ENCODE results near the gene BYSL.

Gene BYSL

DNA sequence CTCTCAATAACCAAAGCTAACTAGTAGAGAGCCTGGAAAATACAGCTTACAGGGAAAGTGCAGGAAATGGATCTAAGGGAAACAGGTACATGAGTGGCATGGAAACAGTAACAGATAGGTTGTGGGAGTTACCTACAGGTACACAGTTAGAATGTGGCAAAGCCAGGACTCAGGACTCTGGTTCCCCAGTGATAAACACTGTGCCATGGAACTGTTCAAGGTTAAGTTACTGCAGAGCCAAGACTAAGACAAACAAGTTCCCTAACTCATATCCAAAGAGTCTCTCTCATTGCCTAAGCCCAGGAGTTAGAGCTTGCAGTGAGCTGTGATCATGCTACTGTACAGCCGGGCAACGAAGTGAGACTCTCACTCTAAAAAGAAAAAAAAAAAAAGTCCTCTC, 7.0 kb upstream of the BYSL start:
- in situ Hi-C loops (cut with MboI; ENCODE audit: low sequenced_read_pairs) = no loop called here

- in situ Hi-C loops (cut with MboI; ENCODE audit: low sequenced_read_pairs) = no loop called here
Measured at GRCh38 chr6:41914869-41915530, 6.3 kb upstream of the BYSL start.

- in situ Hi-C loops (cut with MboI; ENCODE audit: low sequenced_read_pairs) = no loop called here
Measured at GRCh38 chr6:41917528-41917927, 3.8 kb upstream of the BYSL start.

GRCh38 chr6:41921712-41921998, 356 bp downstream of the BYSL start:
- in situ Hi-C loops (cut with MboI; ENCODE audit: low sequenced_read_pairs) = no loop called here

DNA sequence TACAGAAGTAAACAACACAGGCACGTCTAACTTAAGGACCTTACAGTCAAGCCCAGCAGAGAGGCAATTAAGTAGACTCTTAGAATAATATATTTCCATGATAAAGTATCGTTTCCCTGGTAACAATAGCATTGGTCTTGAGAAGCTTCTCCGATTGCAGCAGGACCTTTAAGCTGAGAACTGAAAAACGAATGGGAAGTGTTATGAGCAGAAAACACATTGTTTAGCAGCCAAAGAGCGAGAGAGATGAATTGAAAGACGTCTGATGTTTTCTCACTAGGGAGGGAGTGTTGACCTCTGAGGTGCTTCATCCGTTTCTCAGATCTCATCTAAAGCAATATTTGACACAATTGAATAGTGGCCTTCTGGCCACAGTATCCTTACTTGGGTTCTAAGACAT, 855 bp downstream of the BYSL start:
- in situ Hi-C loops (cut with MboI; ENCODE audit: low sequenced_read_pairs) = no loop called here

DNA sequence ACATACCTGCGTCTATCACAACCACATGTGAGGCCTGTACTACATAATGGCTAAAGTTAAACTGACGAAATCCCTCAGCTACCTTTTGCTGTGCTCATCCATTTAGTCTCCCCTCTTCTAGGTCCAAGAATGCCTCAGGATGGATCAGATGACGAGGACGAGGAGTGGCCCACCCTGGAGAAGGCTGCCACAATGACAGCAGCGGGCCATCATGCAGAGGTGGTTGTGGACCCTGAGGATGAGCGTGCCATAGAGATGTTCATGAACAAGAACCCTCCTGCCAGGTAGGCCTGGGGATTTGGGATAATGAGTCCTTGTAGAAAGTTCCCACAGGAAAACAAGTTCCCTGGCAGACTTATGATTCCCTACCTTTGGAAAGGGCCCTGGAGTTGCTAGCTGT, 6.0 kb downstream of the BYSL start:
- in situ Hi-C loops (cut with MboI; ENCODE audit: low sequenced_read_pairs) = no loop called here

DNA sequence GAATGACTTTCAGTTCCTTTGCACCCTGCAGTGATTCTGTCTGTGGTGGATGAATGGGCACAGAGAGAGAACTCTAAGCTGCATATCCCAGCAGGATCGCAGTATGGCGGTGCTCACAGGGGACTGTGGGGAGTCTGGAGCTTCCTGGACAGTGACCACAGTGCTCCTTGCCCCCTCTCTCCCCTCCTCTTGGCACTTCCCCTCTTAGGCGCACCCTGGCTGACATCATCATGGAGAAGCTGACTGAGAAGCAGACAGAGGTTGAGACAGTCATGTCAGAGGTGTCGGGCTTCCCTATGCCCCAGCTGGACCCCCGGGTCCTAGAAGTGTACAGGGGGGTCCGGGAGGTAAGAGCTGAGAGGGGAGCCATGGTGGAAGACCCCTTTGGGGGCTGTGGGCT, 8.6 kb downstream of the BYSL start:
- in situ Hi-C loops (cut with MboI; ENCODE audit: low sequenced_read_pairs) = no loop called here

DNA sequence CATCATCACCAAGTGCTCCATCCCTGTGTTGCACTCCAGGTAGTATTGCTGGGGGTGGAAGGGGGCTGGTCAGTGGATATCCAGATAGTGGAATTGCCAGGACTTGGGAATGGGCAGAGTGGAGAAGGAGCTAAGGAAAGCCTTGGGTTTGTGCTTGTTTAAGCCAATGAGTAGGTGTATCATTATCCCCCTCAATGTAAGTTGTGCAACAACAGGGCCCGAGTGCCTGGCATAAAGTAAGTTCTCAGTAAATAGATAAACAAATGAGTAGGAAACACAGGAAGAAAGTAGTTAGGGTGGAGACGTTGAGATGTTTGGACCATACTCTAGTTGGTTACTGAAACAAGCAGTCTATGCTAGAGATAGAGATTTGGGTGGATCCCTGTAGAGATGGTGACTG, 10.5 kb downstream of the BYSL start:
- in situ Hi-C loops (cut with MboI; ENCODE audit: low sequenced_read_pairs) = no loop called here

- in situ Hi-C loops (cut with MboI; ENCODE audit: low sequenced_read_pairs) = no loop called here
Measured at GRCh38 chr6:41932378-41932777, 11.1 kb downstream of the BYSL start.

- in situ Hi-C loops (cut with MboI; ENCODE audit: low sequenced_read_pairs) = no loop called here
Measured at GRCh38 chr6:41934278-41935192, 13.2 kb downstream of the BYSL start.

DNA sequence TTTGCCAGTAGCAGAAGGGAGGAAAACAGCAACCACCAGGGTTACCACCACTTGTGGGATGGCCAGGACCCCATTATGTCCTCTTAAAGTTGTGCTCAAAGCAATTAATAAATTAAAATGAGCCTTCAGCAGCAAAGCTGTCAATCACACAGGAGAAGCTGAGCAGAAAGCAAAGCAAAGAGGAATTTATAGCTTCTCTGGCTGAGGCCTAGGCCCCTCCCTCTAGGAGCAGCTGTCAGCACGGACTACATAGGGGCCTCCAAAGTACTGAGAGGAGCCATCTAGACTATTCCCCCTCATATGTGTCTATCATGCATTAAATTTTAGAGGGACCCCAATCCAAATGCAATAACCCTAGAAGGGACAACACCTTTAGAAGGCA, 13.9 kb downstream of the BYSL start:
- in situ Hi-C loops (cut with MboI; ENCODE audit: low sequenced_read_pairs) = no loop called here

DNA sequence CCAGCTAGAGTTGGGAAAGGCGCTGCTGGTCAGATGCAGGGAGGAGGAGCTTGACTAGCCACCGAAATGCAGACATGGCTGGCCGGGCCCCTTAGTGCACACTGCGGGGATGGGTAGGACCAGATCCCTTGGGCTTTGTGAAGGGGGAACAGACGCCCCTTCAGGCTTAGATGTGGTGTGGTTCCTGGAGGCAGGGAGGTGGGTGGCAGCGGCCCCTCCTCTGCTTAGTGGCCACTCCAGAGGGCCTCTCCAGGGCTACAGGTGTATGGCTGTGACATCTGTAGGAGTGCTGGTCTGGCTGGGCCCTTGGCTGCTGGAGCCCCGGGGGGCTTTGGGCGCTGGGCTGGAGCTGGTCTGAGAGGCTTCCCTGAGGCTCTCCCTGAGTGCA, 14.4 kb downstream of the BYSL start:
- in situ Hi-C loops (cut with MboI; ENCODE audit: low sequenced_read_pairs) = no loop called here

DNA sequence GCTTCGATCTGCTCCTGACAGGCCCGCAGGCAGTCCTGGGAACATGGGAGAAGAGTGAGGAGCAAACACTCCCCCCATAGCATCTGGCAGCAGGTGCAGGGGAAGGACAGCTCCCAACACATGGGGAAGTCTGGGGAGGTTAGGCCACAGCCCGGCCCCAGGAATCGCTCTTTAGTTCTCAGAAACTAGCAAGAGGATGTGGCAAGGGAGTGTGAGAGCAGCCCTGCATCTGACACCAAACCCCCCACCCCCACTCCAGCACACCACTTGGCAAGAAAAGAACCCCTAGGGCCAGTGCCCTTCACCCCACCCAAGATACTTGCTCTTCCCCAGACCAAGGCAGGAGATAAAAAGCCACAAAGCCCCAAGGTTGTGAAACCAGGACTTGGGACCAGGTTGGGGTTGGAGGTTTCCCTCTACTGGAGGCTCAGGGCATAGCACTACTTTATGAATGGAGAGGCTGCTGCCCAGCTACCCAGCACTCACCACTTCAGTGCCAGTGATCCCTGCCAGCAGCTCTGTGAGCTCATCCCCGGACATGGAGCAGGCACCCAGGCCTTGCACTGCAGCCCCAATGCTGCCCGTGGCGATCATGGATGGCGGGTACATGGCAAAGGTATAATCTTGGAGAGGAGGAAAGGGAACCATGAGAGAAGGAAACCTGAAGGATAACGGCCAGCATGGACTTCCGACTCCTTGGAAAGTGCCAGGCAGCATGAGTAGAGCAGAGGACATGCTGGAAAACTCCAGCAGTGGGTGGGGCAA, 15.0 kb downstream of the BYSL start:
- in situ Hi-C loops (cut with MboI; ENCODE audit: low sequenced_read_pairs) = no loop called here

DNA sequence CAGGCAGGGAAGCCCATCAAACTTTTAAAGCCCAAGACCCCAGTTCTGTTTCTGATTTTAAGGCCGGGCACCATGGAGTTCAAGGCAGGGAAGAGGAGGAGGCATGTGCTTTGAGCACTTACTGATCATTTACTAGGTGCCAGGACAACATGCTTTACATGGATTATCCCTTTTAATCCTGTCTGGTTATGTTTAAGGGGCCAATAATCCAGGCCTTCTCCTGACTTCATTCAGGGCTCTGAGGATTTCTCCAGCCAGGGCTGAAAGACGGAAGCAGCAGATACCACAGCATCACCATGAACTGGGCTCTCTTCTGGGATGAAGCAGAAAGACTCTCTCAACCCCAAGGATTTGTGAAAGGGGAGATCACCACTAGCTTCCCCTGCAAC, 16.2 kb downstream of the BYSL start:
- in situ Hi-C loops (cut with MboI; ENCODE audit: low sequenced_read_pairs) = no loop called here

DNA sequence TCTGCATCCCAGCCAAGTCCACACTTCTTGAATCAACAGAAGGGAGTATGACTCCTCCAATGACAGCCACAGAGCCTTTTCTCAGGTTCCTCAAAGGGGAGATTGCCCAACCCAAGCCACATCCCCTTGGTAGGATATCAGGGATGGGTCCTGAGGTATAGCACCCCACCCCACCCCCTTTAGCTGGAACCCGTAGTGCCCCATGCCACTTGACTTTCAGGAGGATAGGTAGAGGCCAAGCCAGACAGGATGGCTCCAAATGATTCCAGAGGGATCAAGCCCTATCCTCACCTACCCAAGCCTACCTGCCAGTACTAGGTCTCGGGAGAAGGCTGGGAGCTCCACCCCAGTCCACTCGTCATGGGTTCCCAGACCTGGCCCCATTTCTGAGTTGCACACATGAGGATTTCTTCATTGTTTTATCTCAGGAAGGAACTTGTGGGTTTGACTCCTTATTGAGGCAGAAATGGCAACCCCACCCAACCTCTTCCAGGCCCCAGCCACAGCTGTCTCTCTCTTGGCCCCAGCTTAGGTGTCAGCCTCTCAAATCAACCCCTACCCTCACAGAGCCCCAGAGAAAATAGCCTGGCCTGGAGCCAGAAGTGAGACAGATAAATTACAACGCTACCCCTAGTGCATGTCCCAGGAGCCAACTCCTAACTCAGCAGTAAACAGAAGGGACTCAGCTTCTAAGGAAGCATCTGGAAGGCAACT, 16.7 kb downstream of the BYSL start:
- in situ Hi-C loops (cut with MboI; ENCODE audit: low sequenced_read_pairs) = no loop called here

DNA sequence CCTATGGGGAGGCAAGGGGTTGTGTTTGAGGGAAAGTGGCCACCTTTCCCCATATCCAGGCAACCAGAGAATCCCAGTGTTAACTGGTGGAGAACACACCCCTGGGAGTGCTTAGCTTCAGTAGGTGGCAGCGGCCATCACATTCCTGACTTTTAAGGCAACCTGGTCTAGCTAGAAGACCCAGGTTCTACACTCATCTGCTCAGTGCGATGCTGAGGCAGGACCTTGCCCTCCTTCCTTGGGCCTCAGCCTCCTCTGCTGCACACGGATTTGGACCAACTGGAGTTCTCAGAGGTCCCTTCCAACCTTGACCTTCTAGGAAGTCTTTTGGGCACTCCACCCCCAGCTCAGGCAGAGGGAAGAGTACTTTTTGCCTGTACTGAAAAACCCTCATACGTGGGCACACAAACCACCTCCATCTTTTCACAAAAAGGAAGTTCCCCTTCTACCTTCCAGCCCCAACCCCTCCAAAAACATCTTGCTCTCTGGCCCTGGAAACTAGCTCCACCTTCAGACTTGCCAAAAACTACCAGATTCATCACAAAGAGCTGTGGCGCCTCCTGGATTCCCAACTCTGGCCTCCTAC, 17.4 kb downstream of the BYSL start:
- in situ Hi-C loops (cut with MboI; ENCODE audit: low sequenced_read_pairs) = no loop called here

DNA sequence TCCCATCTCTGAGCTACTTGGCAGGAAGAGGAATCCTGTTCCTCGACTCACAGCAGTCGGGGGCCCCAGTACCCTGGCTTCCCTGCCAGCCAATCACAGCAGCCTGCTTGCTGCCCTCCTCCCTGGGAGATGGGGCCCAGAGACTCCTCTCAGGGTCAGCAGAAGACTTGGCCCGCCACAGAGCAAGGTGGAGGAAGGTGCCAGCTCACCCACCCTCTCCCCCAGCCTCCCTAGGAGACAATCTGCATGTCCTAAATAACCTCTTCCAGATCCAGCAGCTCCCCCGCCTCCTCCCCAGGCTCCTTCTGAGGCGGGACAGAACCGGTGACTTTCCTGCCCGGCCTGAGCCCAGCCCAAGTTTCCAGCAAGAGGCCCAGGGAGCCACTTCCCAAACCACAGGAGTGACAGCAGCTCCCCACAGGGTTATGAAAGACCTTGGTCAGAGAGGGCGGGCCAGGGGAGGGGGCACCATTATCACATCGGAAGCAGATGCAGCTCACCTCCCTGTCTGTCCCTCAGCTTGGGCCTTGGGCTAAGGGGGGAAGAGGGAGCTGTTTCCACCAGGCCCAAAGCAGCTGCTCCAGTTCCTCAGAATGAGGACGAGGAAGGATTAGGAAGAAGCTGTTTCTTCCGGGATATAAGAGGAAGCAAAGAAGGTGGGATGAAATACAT, 18.0 kb downstream of the BYSL start:
- in situ Hi-C loops (cut with MboI; ENCODE audit: low sequenced_read_pairs) = no loop called here

- in situ Hi-C loops (cut with MboI; ENCODE audit: low sequenced_read_pairs) = no loop called here
Measured at GRCh38 chr6:41939848-41940758, 18.8 kb downstream of the BYSL start.

DNA sequence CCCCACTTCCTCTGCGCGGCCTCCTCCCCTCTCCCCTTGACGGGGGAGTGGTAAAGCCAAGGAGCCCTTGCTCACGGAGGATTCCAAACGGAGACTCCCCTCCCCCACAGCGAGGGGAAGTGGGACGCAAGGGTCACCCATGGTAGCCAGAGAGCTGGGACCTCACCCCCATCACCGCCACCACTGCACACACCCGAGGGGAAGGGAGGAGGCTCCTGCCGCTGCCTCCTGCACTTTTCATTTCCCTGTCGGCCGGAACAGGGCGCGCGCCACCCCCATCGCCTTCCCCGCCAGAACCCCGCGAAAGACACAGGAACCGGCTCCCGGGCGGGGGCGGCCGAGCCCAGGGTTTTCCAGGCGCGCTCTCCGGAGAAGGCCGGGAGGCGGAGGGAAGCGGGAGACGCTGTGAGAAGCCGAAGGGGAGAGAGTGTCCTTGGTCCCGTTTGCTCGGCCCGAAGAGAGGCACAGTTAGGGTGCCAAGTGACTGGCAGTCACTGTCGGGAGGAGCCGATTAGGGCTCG, 19.5 kb downstream of the BYSL start:
- in situ Hi-C loops (cut with MboI; ENCODE audit: low sequenced_read_pairs) = no loop called here

Measured in hTERT RPE-1 (cell line).